ENCODE data around the gene EIF4EBP3. TPM values are rescaled to one million over a fixed set of nuclear protein-coding genes. Genes with fewer than 3 reads are reported as not detected.

The EIF4EBP3 gene
- total and polyA plus RNA-seq, 10 of the 15 experiments (the other 5 are each of a cell fraction or from before 2014, with no cell fraction given): 3.5 to 16.1 (median 6.2) TPM

GRCh38 chr5:140547508-140548299 lies at the start of gene EIF4EBP3 (continued):
- TF ChIP-seq HCFC1 (IDR thresholded peaks at IDR 0.05; ENCODE audit: low read length): peak; percentile 31; the same call in 1 of the 2 replicates
- TF ChIP-seq RCOR1 (conservative IDR thresholded peaks at IDR 0.05; ENCODE audit: low read depth, low read length): no peak
- TF ChIP-seq RELA (IDR thresholded peaks at IDR 0.05; ENCODE audit: borderline replicate concordance, partially characterized antibody): peak; percentile 27
- TF ChIP-seq, protein P1, sequence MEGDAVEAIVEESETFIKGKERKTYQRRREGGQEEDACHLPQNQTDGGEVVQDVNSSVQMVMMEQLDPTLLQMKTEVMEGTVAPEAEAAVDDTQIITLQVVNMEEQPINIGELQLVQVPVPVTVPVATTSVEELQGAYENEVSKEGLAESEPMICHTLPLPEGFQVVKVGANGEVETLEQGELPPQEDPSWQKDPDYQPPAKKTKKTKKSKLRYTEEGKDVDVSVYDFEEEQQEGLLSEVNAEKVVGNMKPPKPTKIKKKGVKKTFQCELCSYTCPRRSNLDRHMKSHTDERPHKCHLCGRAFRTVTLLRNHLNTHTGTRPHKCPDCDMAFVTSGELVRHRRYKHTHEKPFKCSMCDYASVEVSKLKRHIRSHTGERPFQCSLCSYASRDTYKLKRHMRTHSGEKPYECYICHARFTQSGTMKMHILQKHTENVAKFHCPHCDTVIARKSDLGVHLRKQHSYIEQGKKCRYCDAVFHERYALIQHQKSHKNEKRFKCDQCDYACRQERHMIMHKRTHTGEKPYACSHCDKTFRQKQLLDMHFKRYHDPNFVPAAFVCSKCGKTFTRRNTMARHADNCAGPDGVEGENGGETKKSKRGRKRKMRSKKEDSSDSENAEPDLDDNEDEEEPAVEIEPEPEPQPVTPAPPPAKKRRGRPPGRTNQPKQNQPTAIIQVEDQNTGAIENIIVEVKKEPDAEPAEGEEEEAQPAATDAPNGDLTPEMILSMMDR (IDR thresholded peaks at IDR 0.05 in 2 of 3, conservative IDR thresholded peaks at IDR 0.05 in 1 of 3; ENCODE audit: control insufficient read depth in 2 of 3, extremely low read depth in 1 of 3, insufficient read depth in 1 of 3, low read depth in 3 of 3, low read length in 3 of 3): peak; percentile 14 to 62 (median 46); a peak in 5 of 6 replicates
- TF ChIP-seq ATF7 (IDR thresholded peaks at IDR 0.05; ENCODE audit: low read depth): no peak
- no peak for TF ChIP-seq KAT2A (conservative IDR thresholded peaks at IDR 0.05; ENCODE audit: control insufficient read depth, low read depth, low read length)
- no peak for TF ChIP-seq BRCA1 (IDR thresholded peaks at IDR 0.05; ENCODE audit: low read depth, low read length)
- TF ChIP-seq YBX1 (IDR thresholded peaks at IDR 0.05): no peak
- no peak for TF ChIP-seq MTA2 (IDR thresholded peaks at IDR 0.05; ENCODE audit: low read depth)
- TF ChIP-seq SREBF1 (IDR thresholded peaks at IDR 0.05; ENCODE audit: low read length): no peak
- peak; percentile 92 for TF ChIP-seq POLR2AphosphoS2 (IDR thresholded peaks at IDR 0.05; ENCODE audit: low read depth, low read length)
- TF ChIP-seq STAT3 (IDR thresholded peaks at IDR 0.05; ENCODE audit: low read depth, low read length): no peak
- TF ChIP-seq SUZ12 (IDR thresholded peaks at IDR 0.05; ENCODE audit: unreplicated experiment): no peak
- no peak for TF ChIP-seq MTA3 (IDR thresholded peaks at IDR 0.05; ENCODE audit: borderline replicate concordance, low read length)
- TF ChIP-seq RAD21 (IDR thresholded peaks at IDR 0.05; ENCODE audit: insufficient read depth, low read depth, low read length): peak; percentile 33; the same call in 1 of the 2 replicates
- no peak for TF ChIP-seq BCLAF1 (IDR thresholded peaks at IDR 0.05)
- no peak for TF ChIP-seq ZZZ3 (IDR thresholded peaks at IDR 0.05; ENCODE audit: control insufficient read depth, insufficient read length, low read depth)
- TF ChIP-seq, protein P2, sequence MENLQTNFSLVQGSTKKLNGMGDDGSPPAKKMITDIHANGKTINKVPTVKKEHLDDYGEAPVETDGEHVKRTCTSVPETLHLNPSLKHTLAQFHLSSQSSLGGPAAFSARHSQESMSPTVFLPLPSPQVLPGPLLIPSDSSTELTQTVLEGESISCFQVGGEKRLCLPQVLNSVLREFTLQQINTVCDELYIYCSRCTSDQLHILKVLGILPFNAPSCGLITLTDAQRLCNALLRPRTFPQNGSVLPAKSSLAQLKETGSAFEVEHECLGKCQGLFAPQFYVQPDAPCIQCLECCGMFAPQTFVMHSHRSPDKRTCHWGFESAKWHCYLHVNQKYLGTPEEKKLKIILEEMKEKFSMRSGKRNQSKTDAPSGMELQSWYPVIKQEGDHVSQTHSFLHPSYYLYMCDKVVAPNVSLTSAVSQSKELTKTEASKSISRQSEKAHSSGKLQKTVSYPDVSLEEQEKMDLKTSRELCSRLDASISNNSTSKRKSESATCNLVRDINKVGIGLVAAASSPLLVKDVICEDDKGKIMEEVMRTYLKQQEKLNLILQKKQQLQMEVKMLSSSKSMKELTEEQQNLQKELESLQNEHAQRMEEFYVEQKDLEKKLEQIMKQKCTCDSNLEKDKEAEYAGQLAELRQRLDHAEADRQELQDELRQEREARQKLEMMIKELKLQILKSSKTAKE (IDR thresholded peaks at IDR 0.05; ENCODE audit: low read depth, poor library complexity, severe bottlenecking): no peak
- no peak; the same call in 1 of the 2 replicates for TF ChIP-seq IKZF1 (conservative IDR thresholded peaks at IDR 0.05)
- no peak for TF ChIP-seq ZBED1 (IDR thresholded peaks at IDR 0.05; ENCODE audit: borderline replicate concordance)
- no peak for TF ChIP-seq ZNF24 (IDR thresholded peaks at IDR 0.05)
- peak; percentile 90 for TF ChIP-seq USF1 (IDR thresholded peaks at IDR 0.05; ENCODE audit: borderline replicate concordance, extremely low read length, insufficient read depth, low read depth, low read length)
- peak; percentile 32 for TF ChIP-seq KLF5 (IDR thresholded peaks at IDR 0.05; ENCODE audit: partially characterized antibody)

Measured in GM12878 (cell line).